C4-2B (cell line): ENCODE results near the gene SPINT2.

Experiments used
- H3K27ac ChIP-seq: fragments of 450-650 bp; 2 replicates; pipeline ENCODE4 v1.5.1; 2017
- CTCF ChIP-seq: fragments of 450-650 bp; conservative IDR thresholded peaks from 2 replicates; pipeline ENCODE4 v1.5.1; 2017; ENCODE audit warnings: mild to moderate bottlenecking
- ZFX ChIP-seq: fragments of 450-650 bp; IDR thresholded peaks from 2 replicates; pipeline ENCODE4 v1.6.1; 2017

SPINT2 gene

GRCh38 chr19:38309615-38310278 lies 45.4 kb downstream of the SPINT2 start:
- TF ChIP-seq CTCF, result no peak
- TF ChIP-seq ZFX, result no peak
- H3K27ac ChIP-seq, result no peak overlapping the region

- no peak overlapping the region for H3K27ac ChIP-seq
- TF ChIP-seq CTCF, result no peak
- no peak for TF ChIP-seq ZFX
Measured at GRCh38 chr19:38310279-38310670, 45.9 kb downstream of the SPINT2 start.

- TF ChIP-seq ZFX, result no peak
- no peak for TF ChIP-seq CTCF
- no peak overlapping the region for H3K27ac ChIP-seq
Measured at GRCh38 chr19:38310986-38311385, 46.6 kb downstream of the SPINT2 start.

GRCh38 chr19:38315657-38316476 lies 51.5 kb downstream of the SPINT2 start, which contains the start of gene YIF1B:
TSS of gene YIF1B (minus strand) at chr19:38315947. CDS start at chr19:38315917, 30 bp downstream.
- H3K27ac ChIP-seq, result peak within 1 kb of the TSS; percentile 92
- TF ChIP-seq ZFX (no peak), CTCF (no peak)

- H3K27ac ChIP-seq, result peak overlapping the region; percentile 92
- TF ChIP-seq CTCF, result no peak
- no peak for TF ChIP-seq ZFX
Measured at GRCh38 chr19:38316477-38317067, 52.2 kb downstream of the SPINT2 start.

- no peak overlapping the region for H3K27ac ChIP-seq
- no peak for TF ChIP-seq ZFX
- no peak for TF ChIP-seq CTCF
Measured at GRCh38 chr19:38317104-38317612, 52.8 kb downstream of the SPINT2 start.

GRCh38 chr19:38318660-38319059 lies 54.3 kb downstream of the SPINT2 start:
- H3K27ac ChIP-seq, result no peak overlapping the region
- TF ChIP-seq ZFX (no peak), CTCF (no peak)
